NCI-H526 (cell line): ENCODE measurements around the gene POR.

Source experiments
- DNase-seq, 2 experiments: peaks; one replicate each; lab custom pipeline; 2025; lab: John Stamatoyannopoulos, UW

The POR gene

DNA sequence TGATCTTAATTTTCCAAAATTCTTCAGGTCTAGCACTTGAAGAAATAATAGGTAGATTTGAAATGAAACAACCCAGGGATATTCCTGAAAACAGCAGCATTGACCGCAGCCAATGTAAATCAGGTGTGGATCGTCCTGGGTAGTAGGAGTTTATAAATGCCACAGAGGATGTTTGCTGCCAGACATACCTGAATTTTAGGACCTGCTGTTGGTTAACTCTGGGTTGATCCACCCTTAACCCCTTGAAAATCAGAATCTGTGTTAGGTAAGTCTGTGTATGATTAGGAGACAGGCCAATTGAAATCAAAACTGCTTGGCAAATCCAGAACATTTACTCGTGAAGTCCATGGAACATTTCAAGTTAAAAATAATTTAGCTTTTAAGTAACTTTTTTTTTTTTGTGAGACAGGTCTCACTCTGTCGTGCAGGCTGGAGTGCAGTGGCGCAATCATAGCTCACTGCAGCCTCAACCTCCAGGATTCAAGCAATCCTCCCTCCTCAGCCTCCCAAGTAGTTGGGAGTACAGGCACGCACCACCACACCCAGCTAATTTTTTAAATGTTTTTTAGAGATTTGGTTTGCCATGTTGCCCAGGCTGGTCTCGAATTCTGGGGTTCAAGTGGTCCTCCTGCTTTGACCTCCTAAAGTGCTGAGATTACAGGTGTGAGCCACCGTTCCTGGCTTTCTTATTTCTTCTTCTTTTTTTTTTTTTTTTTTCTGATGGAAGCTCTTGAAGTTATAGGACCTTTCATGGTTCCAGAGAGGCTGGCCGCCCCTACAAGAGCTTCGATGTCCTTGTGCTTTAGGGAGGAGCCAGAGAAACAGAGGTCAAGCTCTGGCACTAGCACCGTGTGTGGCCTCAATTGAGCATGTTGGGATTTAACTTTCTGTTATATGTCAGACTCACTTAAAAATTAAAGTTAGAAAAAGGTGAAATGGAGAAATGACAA, 2.0 kb downstream of the POR start:
- DNase-seq: no peak

DNA sequence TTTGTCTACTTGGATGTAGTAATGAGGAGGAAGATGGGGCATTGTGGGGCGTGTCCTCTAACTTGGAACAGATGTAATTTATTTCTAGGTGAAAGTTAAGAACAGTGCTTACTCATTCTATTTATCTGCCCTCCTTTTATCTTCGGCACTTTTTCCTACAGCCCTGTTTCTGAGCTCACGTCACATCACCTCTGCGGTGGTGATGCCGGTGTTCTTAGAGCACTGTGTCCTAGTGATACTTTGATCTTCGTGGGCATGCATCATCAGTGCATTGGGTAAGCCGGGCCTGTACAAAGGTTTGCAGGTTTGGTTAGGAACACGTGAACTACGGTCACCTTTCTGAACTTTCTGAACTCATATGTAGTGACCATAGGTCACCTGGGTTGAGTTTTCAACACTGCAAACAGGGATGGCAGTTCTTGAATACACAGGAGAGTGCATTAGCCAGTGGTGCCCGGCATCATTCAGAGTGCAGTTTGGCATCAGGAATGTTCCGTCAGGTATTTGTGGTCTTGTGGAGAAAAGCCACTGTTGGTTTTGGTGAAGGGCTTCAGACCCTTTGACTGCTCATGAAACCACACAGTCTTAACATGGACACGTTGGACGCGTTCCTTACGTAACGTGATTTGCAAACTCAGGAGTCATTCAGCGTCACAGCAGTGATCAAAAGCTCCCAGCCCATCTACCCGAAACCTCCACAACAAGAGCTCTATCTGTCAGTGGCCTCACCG, 5.6 kb downstream of the POR start:
- no peak for DNase-seq

DNA sequence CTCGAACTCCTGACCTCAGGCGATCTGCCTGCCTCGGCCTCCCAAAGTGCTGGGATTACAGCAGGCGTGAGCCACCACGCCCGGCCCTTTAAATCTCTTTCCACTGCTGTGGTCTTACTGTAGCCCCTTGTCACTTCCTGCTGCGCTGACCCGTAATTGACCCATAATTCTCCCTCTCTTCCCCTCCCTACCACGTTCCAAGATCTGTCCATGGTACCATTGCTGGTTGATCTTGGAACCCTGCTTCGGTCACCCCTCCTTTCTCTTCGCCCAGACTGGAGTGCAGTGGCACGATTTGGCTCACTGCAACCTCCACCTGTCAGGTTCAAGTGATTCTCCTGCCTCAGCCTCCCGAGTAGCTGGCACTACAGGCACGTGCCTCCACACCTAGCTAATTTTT, 6.5 kb downstream of the POR start:
- DNase-seq: no peak

DNA sequence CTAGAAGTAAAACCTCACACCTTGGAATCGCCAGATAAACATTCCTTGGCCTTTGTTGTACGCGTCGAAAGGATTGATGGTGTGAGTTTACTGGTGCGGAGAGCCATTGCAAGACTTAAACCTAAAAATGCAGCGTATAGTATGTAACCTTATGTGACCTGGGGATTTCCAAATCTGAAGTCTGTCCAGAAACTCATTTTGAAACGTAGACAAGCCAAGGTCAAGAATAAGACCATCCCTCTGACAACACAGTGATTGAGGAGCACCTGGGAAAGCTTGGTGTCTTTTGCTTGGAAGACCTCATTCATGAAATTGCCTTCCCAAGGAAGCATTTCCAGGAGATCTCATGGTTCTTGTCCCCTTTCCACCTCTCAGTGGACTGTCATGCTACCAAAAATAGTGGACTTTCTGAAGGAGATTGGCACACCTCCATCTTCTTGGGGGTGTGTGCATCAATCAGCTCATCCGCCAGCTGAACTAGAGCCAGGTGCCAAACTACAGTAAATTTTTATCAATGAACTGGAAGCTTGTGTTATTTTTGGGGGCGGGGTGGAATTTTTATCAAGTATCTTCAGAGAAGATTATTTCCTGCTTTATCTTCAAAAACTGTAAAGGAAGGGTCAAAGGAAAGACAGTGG, 8.1 kb downstream of the POR start:
- DNase-seq: no peak

DNA sequence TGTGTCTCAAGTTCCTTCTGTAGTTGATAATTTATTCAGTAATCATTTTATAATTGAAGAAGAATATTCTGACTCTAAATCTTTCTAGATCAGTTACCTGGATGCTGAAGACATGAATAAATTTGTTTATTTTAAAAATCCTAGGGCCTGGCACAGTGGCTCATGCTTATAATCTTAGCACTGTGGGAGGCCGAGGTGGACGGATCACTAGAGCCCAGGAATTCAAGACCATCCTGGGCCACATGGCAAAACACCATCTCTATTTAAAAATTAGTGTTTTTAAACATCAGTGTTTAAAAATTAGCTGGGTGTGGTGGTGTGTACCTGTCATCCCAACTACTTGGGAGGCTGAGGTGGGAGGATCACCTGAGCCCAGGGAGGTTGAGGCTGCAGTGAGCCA, 9.3 kb downstream of the POR start:
- DNase-seq: no peak

DNA sequence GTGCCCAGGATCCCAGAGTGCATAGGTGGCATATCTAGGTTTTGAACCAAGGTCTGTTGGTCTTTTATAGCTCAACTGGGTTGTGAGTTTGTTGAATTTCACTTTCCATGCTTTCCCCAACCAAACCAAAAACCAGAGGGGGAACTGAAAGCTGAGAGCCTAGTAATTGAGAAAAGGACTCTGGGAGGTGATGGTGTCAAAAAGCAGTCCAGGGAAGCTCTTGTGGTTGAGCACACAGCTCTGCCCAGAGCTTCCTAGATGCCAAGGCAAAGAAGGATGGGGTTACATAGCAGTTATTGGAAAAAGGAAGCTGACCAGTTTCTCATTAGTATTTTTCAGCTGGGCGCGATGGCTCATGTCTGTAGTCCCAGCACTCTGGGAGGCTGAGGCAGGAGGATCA, 9.9 kb downstream of the POR start:
- no peak for DNase-seq

DNA sequence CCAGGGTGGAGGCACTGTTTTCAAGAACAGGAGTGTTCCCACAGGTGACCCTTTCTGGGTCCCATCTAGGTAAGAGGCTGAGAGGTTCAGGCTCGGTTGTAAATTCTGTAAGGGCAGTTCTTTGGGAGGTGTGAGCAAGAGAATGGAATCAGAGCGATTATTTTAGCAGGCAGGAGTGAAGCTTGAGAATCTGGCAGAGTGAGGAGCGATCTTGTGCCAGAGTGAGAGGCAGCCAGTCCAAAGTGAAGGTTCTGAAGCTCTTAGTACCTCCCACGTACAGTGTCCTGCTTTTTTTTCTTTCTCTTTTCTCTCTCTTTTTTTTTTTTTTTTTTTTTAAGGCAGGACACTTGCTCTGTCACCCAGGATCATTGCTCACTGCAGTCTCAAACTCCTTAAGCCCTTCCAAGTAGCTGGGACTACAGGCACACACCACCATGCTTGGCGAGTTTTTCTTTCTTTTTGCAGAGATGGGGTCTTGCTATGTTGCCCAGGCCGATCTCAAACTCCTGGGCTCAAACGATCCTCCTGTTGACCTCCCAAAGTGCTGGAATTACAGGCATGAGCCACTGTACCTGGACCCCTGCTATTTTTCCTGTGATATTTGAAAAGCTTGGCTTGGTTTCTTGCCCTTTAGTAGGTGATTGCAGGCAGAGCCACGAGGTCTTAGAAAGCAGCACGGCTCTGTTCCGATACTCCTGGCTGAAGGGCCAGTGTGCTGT, 10.9 kb downstream of the POR start:
- no peak for DNase-seq

DNA sequence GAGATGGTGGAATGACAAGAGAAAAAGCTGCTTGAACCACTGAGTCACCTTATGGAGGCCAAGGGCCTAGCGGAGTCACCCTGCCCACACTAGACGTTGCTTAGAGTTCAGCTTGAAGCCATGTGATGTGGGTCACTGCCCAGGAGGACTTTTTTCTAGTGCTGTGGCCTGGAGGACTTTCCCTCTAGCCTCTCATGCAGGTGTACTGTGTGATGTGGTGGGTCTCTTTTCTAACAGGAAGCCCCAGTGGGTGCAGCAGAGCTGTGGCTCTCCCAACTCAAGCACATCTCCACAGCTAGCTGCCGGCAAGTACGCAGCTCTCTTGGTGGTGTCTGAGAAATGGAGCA, 13.6 kb downstream of the POR start:
- no peak for DNase-seq

DNA sequence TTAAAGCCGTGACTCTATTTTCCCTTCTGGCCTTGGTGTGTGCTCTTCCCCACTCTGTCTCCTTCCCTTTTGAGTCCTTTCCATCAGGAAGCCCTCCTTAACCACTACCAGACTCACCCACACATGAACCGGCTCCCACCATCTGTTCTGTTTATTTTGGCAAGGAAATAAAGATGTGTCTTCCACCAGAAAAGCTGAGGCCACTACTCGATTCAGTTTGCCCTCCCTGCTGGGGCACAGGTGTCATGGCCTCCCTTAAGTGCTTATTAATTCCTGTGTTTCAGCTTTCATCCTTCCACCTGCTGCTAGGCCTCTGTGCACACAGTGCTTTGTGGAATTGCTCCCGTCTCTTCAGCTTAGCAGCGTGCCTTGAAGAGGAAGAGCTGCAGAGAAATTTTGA, 16.7 kb downstream of the POR start:
- peak in 1 of 2 experiments; percentile 41 for DNase-seq

DNA sequence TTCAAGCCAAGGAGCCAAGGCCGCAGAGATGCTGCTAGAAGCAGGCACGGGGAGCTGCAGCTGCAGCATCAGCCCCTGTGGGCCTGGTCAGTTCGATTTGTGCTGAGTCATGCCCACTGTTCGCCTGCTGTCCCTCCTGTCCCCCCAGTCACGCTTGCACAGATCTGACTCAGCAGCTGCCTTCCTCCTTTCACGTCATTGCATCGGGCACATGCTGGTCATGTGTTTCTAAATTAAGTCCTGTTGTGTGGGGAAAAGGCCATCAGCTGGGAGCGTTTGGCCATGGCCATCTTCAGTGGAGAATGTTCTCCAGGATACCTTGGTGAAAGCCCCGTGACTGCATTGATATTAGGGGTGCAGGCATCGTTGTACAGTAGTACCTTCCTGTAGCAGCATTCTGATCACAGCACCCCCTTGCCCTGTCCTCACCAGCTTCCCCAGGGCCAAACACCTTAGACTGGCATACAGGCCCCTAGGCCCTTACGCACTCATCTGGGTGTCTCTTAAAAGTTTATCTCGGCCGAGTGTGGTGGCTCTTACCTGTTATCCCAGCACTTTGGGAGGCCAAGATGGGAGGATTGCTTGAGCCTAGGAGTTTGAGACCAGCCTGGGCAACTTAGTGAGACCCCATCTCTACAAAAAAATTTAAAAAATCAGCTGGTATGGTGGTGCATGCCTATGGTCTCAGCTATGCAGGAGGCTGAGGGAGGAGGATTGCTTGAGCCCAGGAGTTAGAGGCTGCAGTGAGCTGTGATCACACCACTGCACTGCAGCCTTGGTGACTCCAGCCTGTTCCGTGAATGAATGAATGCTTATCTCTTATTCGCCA, 23.2 kb downstream of the POR start:
- DNase-seq: no peak

DNA sequence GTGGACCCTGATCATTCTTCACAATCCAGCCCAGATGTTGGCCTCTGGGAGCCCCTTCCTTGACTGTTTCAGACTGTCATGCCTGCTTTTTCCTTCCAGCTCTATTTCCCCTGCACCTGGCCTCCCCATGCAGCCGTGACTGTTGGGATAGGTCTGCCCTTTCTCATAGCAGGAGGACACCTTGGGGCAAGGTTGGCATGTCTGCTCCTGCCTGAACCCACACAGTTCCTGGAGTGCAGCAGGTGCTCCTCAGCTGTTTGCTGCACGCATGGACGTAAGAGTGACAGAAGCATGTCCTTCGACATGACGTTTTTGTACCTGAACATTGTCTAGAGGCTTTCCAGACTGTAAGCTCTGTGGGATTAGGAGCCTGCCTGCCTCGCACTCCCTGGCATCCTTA, 24.0 kb downstream of the POR start:
- DNase-seq: peak in 1 of 2 experiments; percentile 22

DNA sequence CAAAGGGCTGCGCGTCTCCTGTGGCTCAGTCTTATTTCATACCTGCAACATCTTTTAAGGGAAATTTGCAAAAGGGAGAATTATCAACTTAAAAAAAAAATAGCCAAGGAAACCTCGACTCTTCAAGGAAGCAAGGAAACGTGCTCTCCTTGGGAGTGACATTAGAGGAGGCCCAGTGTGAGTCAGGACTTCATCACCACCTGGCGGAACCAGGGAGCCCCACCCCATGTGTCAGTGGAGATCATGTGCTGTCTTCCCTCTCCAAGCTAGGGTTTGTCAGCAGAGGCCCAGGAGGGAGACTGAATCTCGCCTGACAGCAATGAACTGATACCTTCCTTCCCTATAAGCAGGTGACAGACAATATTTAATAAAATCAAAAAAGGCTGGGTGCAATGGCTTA, 28.9 kb downstream of the POR start:
- DNase-seq: no peak

DNA sequence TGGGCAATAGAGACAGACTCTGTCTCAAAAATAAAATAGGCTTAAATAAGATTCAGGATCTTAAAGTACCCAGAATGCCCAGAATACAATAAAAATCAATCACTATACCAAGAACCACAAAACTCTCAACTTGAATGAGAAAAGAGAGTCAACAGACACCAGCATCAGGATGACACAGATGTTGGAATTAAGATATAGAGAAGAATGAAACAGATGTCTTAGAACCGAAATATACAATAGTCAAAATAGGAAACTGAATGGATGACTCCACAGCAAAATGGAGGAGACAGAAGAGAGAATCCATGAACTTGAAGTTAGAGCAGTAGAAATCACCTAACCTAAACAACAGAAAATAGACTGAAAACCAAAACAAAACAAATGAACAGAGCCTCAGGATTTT, 29.6 kb downstream of the POR start:
- no peak for DNase-seq

DNA sequence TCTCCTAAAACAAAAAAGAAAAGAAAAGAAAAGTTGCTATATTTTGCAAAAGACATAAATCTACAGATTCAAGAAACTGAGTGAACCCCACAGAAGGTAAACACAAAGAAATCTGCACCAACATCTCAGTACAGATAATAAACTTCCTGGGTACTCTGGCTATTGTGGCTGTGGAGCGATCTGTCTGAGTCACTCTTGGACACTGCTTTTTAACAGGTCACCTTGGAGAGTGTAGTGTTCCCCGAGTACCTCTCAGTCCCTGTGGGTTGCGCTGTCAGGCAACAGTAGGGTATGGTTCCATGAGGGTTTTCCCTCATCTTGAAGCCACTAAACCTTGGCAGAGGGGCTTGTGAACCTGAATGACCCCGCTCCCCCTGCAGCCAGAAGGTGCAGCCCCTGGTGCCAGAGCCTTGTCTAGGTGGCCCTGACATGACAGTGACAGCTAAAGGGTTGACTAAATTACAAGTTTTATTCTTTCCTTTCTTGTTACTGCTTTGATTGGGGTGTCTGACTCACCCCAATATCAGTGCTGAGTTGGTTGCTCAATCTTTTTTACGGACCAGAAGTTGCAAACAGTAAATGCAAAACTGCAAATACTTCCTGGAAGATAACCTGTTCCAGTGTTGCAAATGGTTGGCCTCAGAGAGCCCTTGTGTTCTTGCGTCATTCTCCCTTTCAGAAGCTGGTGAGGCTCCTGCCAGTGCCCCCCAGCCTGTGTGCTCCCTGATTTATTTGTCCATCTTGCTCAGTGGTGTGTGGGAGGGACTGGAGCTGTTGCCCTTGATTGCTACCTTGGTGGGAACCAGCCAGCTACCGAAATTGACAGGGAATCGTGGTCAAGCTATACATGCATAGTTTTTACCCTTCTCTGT, 30.6 kb downstream of the POR start:
- no peak for DNase-seq

DNA sequence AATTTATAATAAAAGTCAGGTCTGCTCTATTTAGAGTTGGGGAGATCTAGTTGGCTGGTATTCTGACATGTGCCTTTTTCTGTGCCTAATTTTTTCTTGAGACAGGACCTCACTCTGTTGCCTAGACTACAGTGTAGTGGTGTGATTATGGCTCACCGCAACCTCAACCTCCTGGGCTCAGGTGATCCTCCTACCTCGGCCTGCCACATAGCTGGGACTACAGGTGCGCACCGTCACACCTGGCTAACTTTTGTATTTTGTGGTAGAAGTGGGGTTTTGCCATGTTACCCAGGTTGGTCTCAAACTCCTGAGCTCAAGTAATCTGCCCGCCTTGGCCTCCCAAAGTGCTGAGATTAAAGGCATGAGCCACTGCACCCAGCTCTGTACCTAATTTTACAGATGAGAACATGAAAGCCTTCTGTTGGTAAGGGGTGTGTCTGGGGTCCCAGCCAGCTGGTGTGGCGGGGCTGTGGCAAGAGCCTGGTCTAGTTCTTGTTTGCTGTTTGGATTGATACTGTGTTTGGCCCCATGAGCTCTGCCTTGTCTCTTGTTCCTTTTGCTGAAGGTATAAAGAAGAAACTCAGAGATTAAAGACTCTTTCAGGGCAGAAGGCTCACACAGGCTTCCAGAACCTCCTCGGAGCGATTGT, 31.4 kb downstream of the POR start:
- DNase-seq: peak in 1 of 2 experiments; percentile 20

DNA sequence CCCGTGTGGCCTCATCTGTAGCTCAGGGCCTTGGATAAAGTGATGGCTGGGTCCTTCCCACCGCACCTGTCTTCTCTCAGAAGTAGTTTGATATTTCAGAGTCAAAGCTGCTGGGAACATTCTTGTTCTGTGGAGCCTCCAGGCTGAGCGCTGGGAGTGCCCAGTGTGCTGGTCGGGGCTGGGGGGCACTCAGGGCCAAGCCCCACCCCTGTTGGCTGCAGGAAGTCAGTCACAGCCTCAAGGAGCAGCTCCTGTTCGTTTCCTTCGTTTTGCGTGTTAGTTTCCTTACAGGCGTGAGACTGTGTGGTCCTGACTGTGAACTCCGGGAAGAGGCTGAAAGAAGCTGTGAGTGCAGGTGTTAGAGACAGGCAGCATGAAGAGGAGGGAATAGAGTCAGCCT, 33.2 kb downstream of the POR start:
- DNase-seq: no peak

DNA sequence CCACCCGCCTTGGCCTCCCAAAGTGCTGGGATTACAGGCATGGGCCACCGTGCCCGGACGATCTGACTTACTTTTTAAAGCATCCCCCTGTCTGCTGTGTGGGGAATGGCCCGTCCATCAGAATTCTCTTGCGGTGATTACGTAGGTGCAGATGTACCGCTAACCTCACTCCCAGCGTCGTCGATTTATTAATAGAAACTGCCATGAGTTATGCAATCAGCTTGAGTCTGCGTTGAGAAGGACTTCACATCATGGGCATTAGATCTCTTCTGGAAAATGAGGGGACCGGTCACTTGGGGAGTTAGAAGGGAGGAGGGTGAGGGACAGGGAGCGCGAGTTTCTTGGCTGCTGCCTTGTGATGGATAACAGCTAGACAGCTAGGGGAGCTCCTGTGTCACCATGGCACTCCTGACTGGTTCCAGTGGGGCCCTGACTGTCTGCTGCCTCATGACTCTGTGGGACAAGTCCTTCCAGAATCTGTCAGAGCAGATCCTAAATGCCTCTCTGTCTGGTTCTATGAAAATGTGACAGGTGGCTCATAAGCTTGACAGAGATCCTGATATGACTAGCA, 35.2 kb downstream of the POR start:
- no peak for DNase-seq

DNA sequence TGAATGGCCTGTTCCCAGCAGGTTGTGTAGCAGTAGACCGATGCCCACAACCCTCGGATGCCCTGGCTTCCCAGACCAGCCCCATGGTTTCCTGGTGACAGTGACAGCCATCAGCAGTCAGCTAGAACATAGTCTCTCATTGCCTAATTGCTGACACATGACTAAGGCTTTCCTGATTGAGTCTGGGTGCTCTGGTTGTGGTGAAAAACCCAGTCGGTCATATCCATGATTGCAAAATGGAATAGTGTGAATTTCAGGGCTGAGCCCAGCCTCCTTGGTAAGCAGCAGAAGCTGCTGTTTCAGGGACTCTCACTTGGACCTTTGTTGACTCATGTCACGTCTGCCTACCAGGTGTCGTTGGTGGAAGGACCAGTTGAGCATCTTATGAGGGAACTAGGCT, 36.6 kb downstream of the POR start:
- no peak for DNase-seq

DNA sequence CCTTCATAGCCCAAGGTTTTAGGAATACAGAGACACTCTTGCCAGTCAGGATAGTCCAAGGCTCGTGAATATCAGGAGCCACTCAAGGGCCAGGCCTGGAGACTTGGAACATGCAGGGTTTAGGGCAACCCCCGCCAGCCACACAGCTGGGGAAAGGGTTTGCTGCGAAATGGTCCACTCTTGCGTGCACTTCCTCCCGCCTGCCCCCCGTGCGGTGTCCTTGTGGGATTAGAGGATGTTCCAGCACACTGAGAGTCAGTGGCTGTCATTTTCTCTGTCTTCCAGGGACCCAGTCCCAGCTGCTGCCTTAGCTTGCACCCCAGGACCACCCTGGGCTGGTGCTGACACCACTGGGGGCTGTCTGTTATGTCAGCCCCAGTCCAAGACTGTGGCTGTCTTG, 38.5 kb downstream of the POR start:
- DNase-seq: no peak

DNA sequence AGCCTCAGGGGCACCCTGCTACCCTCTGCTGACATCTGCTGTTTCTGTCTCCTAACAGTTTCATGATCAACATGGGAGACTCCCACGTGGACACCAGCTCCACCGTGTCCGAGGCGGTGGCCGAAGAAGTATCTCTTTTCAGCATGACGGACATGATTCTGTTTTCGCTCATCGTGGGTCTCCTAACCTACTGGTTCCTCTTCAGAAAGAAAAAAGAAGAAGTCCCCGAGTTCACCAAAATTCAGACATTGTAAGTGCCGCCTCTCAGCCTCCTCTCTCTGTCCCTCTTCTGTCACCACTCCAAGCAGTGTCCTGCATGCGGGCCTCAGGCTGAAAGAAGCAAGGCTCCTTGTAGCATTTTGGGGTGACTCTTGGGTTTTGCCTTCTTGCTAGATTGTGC, 39.0 kb downstream of the POR start:
- DNase-seq: no peak
